NCI-H748 (cell line): ENCODE data around the gene MTIF2.
A peak's percentile ranks its signal among the peaks of the same experiment; 100 is the strongest.
"Not testable (repeated sequence)": the region's sequence is repeated elsewhere in the genome, so short reads cannot be mapped to it uniquely, and the experiment has no call there.

Experiments used
- DNase-seq: peaks from one replicate; lab custom pipeline; 2025; ENCODE audit not compliant: unreplicated experiment; lab: John Stamatoyannopoulos, UW

MTIF2 gene, protein sequence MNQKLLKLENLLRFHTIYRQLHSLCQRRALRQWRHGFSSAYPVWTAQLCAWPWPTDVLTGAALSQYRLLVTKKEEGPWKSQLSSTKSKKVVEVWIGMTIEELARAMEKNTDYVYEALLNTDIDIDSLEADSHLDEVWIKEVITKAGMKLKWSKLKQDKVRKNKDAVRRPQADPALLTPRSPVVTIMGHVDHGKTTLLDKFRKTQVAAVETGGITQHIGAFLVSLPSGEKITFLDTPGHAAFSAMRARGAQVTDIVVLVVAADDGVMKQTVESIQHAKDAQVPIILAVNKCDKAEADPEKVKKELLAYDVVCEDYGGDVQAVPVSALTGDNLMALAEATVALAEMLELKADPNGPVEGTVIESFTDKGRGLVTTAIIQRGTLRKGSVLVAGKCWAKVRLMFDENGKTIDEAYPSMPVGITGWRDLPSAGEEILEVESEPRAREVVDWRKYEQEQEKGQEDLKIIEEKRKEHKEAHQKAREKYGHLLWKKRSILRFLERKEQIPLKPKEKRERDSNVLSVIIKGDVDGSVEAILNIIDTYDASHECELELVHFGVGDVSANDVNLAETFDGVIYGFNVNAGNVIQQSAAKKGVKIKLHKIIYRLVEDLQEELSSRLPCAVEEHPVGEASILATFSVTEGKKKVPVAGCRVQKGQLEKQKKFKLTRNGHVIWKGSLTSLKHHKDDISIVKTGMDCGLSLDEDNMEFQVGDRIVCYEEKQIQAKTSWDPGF

DNA sequence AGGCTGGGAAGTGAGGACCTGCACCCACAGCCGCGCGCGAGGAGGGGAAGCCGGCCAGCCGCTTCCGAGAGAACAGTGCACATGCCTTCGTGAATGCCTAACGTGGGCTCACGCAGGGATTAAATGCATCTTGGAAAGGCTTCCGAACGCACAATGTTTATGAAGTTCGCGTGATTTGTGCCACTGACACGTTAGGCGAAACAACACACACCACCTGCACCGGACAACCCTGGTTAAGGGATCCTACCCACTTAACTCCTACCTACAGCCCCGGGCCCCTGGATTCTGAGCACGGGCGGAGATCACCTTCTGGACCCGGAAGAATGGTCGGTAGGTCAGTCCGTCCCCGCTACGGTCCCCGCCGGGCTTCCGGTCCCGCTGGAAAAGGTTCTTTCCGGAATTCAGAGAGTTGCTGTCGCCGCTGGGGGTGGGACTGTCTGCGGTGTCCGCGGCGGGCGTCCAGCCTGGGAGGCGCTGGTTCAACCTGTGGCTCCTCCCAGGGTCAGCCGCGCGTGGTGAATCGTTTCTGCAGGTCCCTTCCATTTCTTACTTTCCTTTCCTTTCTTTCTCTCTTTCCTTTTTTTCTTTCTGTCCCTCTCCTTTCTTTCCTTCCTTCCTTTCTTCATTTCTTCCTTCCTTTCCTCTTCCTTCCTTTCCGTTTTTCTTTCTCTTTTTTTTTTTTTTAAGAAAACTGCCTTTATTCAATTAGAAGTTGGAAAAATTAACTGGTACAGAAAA, at the start of gene MTIF2:
Gene MTIF2 (minus strand): TSS at position 325 of the 738 bp plus-strand sequence. CDS start 5,373 bp downstream, outside the sequence.
- DNase-seq: peak; percentile 93

DNA sequence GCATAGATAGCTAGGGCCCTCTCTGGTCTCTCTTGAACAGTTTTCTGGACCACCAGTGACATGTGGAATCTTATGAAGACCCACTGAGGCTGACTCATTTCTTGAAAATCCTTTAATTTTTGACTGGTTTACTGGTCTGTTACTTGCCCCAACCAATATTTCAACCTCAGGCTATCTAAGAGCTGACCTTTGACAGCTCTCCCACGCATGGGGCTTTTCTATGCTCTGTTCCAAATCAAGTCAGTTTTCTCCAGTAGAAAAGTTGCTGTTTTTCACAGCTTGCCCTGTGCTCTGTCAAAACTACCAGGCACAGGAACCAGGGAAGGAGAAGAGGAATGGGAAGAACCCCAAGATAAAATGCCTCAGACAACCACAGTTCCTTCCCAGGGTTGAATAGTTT, 46.0 kb upstream of the MTIF2 start:
- DNase-seq: no peak

DNA sequence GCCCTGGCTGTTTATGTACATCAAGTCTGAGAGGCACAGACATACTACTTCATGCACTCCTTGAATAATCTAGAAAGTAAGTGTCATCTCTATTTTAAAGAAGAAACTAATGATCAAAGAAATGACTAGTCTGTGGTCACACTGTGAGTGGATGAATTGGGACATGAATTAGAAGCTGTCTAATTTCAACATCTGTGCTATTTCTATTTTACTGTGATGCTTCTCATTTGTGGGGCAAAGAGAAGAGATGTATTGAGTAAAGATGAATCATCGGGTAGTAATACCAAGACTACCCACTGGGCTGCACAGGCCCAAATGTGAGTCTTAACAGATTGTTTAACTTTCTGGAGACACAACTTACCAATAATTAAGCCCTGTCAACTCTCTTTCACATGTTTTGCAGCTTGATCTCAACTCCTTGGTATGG, 42.4 kb upstream of the MTIF2 start:
- no peak for DNase-seq

DNA sequence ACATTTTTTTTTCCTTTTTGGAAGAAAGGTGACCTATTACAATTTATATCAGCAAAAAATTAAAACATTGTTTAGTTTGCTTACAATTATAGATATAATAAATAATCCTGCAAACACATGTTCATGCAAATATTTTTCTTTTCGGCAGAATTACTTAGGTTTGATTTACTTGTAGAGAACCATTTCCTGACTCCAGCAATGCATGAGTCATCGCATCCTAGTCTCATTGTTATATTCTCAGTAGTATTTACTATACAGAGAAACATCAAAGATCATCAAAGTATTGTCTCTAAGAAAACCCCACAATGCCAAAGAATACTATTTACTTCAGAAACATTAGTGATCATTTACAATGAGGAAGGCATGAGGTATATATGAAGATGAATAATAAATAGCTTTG, 40.4 kb upstream of the MTIF2 start:
- no peak for DNase-seq

DNA sequence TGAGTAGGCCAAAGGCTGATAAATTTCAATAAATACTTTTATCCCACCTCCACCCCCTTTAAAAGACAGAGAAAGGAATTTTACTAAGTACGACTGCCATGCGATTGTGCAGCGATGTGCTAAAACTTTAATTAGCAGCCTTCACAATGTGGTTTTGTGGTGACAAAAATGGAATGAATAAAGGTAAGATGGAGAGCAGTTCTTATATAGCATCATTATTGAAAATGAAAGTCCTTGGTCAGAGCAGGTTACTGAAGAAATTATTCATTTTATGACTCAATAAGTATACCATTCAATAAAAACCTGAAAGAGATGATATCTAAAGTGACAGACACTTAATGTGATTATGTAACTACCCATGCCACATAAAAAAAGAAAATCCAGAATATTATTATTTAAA, 33.2 kb upstream of the MTIF2 start:
- no peak for DNase-seq

DNA sequence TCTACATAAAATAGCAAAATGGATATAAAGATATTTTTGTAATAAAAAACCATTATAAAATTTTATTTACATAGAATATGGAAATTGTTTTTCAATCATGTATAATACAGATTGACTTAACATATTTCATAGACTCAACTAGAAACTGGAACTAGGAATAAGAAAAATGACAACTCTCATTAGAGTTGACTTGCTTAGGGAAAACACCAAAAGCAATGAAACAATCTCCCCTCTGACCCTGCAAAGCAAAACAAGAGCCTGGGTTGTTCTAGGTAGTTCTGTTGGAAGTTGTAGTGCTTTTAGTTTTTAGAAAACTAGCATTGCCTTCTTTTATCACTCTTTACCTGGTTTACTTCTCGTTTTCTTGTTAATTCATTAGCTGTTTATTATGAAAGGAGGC, 32.2 kb upstream of the MTIF2 start:
- no peak for DNase-seq

DNA sequence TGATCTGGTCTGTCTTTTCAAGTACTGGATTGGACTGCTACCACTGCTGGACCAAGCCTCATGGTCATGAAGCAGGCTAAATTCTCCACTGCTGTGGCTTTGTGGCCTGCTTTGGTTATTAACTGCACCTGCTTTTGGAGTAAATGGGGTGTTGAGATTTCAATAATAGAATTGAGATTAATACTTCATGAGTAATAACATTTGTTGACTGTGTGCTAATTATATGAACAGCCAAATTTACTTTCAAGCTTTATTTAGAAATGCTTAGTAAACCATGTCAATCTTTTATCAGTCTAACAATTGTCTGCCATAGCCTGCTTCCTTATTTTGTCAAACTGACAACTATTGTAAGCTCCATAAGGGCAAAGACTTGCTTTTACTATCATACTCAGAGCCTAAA, 27.4 kb upstream of the MTIF2 start:
- DNase-seq: no peak

DNA sequence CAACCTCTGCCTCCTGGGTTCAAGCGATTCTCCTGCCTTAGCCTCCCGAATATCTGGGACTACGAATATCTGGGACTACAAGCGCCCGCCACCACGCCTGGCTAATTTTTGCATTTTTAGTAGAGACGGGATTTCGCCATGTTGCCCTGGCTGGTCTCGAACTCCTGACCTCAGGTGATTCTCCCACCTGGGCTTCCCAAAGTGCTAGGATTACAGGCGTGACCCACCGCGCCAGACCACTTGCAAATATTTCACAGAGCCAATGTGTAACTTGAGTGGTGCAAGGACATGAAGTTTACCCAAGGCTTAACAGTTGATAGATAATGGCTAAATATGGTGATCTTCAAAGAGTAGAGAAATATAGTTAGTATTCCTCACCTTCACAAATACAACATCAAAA, 14.1 kb upstream of the MTIF2 start:
- DNase-seq: no peak

DNA sequence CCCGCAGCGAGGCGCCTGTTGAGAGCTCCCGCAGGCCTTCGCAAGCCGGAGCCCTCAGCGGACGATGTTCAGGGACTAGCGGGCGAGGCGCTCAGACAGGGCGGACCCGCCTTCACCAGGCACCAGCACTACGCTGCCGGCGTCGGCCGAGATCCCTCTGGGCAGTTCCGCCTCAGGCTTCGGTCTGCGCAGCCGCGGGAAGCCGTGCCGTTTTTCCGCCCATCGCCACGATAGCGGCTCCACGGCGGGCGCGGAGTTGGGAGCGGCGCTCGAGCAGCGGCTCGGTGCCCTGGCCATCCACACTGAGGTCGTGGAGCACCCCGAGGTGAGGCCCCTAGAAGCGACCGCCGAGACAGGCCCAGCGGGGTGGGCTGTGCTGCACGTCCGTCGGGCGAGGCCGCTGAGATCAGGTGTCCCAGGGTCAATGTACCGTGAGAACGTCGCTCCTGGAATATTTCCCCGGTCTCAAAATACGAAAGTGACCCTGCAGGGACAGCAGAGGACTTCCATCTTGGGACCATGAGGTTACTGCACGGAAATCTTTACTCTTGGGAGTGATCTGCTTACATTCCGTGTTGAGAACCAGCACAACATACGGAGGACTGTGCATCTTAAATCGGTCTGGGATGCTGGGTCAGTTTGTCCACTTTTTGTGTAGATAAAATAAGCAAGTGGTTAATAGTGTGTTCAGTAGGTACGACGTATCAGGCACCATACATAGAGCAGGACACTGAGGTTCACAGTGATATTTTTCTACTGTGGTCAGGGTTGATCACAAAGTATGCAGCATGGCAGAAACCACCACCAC, 13.3 kb upstream of the MTIF2 start:
- DNase-seq: peak; percentile 85

DNA sequence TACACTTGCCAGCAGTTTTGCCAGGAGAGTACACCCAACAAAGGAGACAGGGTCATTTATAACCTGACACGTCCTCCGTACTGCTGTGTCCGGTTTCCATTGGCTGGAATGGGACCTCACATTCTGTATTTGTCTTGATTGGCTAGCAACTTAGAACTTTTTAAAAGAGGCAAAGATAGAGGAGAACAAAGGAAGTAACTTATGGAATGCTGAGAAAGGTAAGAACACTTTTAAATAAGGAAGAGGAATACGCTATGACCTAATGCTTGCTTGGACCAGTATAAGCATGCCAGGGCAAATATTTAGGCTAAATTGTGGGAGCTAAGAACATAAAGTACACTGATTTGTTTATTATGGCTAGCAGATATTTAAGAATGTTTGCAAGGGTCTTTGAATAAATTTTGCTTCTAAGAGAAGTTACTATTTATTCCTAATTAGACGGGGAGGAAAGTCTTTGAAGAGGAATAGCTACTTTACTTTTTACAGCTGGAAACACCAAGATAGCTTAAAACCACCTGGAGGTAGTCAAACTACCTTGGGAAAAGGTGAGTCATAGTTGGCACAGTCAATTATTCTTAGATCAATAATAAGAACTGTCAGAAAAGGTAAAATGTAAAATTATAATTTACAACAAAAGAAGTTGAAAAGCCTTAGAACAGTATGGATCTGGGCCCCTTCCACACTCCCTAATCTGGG, 12.0 kb upstream of the MTIF2 start:
- DNase-seq: not testable (repeated sequence)

DNA sequence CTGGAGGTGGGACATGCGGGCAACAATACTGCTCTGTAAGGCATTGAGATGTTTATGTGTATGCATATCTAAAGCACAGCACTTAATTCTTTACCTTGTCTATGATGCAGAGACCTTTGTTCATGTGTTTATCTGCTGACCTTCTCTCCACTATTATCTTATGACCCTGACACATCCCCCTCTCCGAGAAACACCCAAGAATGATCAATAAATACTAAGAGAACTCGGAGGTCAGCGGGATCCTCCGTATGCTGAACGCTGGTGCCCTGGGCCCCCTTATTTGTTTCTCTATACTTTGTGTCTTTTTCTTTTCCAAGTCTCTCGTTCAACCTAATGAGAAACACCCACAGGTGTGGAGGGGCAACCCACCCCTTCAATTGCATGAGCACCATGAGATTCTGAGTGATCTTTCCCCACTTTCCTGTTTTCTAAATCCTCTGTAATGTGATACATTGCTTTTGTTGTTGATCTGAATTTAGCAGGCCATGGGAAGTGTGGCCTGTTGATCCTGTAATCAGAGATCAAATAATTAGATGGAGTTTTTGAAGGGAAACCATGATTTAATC, 10.9 kb upstream of the MTIF2 start:
- not testable (repeated sequence) for DNase-seq

DNA sequence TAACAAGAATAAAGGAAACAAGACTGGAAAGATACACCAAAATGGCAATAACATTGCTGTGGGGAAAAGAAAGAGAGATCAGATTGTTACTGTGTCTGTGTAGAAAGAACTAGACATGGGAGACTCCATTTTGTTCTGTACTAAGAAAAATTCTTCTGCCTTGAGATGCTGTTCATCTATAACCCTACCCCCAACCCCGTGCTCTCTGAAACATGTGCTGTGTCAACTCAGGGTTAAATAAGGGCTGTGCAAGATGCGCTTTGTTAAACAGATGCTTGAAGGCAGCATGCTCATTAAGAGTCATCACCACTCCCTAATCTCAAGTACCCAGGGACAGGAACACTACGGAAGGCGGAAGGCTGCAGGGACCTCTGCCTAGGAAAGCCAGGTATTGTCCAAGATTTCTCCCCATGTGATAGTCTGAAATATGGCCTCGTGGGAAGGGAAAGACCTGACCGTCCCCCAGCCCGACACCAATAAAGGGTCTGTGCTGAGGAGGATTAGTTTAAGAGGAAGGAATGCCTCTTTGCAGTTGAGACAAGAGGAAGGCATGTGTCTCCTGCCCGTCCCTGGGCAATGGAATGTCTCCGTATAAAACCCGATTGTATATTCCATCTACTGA, 10.3 kb upstream of the MTIF2 start:
- DNase-seq: not testable (repeated sequence)

DNA sequence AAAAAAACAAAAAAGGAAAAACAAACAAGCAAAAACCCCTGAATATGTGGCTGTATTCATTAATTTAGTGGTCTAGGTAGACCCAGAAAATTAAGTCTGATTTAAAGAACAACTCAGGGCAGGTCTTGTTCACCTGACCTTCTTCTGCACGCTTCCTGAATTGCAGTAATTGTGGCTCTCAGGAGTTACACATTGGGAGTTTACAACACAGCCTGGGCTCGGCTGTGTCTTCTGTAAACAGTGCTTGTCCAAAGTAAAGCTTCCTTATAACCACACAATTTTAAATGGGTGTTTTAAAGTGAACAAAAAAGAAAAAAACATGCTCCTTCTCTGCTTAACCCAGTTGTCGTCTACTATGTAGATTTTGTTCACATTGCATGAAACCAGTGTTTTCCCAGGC, 8.3 kb upstream of the MTIF2 start:
- DNase-seq: no peak

DNA sequence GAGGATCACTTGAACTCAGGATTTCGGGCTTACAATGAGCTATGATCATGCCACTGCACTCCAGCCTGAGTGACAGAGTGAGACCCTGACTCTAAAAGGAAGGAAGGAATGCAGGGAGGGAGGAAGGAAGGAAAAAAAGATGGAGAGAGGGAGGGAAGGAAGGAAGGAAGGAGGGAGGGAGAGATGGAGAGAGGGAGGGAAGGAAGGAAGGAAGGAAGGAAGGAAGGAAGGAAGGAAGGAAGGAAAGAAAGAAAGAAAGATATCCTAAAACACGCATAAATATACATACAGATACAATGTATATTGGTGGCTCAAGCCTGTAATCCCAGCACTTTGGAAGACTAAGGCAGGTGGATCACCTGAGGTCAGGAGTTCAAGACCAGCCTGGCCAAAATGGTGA, 5.3 kb upstream of the MTIF2 start:
- DNase-seq: not testable (repeated sequence)

DNA sequence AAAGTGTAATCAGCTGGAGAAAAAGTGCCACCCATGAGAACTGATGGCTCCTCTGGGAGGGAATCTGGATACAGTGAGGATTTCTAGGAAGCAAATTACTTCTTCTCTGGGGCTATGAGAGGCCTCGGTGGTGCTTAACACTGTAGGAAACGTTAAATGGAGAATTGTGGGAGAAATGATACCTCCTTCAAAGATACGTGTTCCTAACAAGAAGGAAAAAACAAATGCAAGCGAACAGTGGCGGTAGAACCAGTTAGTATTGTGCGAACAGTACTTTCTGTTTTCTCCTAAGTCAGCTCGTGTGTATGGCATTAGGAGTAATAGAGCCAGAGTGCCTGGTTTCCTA, 587 bp upstream of the MTIF2 start:
- peak; percentile 3 for DNase-seq

DNA sequence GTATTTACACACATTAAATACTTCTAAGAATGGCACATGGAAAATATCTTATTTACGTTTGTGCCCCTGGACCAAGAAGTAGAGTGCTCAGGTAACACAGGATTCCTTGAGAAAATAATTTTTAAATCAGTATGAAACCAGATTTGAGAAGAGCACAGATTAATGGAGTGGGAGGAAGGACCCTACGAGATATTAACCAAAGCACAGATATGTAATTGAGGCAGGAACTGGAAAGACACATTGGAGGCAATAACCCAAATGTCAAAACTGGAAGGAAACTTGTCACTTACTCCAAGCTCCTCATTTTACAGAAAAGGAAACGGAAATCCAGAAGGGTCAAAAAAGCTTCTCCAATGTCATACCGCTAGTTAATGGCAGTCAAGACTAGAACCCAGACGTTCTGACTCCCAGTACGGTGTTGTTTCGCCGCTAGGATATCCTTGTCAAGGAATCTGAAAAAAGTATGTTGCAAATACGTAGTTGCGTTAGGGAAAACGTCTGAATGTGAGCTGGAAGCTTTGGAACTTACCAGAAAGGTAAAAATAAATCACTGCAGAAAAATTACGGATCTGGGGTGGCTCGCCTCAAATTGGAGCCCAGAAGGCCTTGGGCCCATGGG, 634 bp downstream of the MTIF2 start:
- peak; percentile 20 for DNase-seq

DNA sequence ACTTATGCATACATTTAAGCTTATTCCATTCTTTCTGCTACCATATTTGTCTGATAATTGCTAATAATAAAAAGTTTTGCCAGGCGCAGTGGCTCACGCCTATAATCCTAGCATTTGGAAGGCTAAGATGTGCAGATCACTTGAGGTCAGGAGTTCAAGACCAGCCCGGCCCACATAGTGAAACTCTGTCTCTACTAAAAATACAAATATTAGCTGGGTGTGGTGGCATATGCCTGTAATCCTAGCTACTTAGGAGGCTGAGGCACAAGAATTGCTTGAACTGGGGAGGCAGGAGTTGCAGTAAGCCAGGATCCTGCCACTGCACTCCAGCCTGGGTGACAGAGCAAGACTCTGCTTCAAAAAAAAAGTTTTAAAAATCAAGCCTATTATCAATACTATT, 9.4 kb downstream of the MTIF2 start:
- not testable (repeated sequence) for DNase-seq

DNA sequence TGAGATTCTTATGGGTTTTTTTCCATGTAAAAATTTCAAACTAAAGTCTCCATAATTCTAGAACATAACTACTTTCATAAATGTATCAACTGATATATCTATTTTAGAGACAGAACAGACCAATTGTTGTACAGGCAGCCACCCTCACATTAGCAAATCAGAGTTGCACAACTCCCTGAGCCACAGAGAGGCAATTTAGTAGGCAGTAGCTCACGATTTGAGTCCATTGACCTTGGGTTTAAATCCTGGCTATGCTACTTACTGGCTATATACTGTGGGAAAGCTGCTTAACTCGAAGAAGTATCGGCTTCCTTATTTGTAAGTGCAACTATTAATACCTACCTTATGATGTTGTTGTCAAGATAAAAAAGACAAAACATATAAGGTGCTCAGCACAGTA, 16.2 kb downstream of the MTIF2 start:
- no peak for DNase-seq

DNA sequence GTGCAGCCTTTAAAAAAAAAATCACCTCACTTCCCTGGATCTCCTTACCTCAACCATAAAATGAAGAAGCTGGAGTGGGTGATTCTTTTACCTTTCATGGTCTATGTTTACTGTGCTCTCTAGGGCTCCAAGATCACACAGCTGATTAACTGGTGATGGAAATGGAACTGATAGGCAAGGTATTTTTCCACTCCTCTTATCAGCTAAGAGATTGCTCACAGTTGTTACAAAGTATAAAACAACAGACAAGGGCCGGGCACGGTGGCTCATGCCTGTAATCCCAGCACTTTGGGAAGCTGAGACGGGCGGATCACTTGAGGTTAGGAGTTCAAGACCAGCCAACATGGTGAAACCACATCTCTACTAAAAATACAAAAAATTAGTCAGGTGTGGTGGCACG, 22.0 kb downstream of the MTIF2 start:
- DNase-seq: no peak
